ENCODE results near the gene TCEANC.
"Not testable (repeated sequence)": the region's sequence is repeated elsewhere in the genome, so short reads cannot be mapped to it uniquely, and the experiment has no call there.

- not testable (repeated sequence) for TF ChIP-seq CTCF (conservative IDR thresholded peaks at IDR 0.05 in 1 of 2, IDR thresholded peaks at IDR 0.05 in 1 of 2; ENCODE audit: low read depth in 1 of 2, low read length in 2 of 2); EZH2 (IDR thresholded peaks at IDR 0.05; ENCODE audit: low read length, missing control alignments)
These were observed 26.8 kb downstream of the TCEANC start for GRCh38 chrX:13679700-13680099.

Data from fibroblast of lung (primary cell).